ENCODE results near the gene VTI1A.
"Not testable (repeated sequence)": the region's sequence is repeated elsewhere in the genome, so short reads cannot be mapped to it uniquely, and the experiment has no call there.

The VTI1A gene

GRCh38 chr10:112454910-112455779 is 8.1 kb downstream of the VTI1A start:
- no peak for DNase-seq (ENCODE audit: low read depth)

- DNase-seq (ENCODE audit: low read depth), result no peak
Measured at GRCh38 chr10:112456533-112456932, 9.5 kb downstream of the VTI1A start.

DNA sequence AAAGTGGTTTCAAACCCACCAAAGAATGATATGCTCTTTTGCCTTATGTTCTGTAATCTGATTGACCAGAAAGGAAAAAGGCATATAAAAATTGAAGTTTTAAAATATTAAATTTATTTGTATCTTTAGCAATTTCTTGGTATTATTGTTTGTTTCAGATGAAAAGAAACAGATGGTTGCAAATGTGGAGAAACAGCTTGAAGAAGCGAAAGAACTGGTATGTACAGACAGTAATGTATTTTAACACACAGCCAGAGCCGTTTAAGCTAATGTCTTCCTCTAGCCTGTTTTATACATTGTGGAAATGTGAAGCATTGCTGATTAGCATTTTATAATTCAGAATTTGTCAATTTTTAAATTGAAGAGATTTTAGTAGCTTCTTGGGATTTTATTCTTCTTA is 13.4 kb downstream of the VTI1A start:
- DNase-seq (ENCODE audit: low read depth), result no peak

DNA sequence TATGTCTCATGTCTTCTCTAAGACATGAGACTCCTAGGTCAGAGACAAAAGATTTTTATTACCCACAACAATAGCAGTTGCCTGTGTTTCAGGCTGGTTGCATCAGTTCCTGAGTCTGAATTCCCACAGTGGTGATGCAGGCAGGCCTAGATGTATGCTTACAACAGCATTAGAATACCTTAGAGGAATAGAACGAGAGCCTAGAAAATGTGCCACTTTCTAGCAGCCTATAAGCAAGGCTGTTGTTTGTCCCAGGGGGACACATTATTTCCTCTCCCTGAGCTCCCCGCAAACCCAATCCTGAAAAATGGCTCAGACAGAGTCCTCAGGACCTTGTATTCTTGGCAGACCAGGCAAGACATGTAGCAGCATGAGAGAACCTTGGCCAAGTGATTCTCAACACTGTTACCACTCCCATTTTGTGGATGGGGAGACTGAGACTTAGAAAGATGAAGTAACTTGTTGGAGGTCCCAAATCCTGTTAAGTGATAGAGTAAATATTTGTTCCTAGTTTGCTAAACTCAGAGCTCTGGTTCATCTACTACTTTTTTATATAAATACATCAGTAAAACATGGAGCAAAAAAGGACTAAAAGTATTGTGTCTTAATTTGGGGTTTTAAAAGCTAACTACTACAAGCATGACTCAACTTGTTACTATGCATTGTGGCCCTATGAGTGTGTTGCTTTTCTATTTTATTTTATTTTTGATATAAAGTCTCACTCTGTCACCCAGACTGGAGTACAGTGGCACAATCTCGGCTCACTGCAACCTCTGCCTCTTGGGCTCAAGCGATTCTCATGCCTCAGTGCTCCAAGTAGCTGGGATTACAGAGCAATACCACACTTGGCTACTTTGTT is 14.2 kb downstream of the VTI1A start:
- DNase-seq (ENCODE audit: low read depth), result no peak

DNA sequence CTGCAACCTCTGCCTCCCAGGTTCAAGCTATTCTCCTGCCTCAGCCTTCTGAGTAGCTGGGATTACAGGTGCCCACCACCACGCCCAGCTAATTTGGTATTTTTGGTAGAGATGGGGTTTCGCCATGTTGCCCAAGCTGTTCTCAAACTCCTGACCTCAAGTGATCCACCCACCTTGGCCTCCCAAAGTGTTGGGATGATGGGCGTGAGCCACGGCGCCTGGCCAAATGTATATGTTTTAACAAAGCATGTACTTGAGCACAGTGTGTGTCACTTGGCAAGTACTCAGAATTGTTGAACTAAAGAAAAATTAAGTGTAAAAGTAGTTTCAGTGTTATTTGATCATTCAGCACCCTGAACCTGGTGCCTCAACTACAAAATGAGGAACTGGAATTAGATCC is 17.1 kb downstream of the VTI1A start:
- not testable (repeated sequence) for DNase-seq (ENCODE audit: low read depth)

DNA sequence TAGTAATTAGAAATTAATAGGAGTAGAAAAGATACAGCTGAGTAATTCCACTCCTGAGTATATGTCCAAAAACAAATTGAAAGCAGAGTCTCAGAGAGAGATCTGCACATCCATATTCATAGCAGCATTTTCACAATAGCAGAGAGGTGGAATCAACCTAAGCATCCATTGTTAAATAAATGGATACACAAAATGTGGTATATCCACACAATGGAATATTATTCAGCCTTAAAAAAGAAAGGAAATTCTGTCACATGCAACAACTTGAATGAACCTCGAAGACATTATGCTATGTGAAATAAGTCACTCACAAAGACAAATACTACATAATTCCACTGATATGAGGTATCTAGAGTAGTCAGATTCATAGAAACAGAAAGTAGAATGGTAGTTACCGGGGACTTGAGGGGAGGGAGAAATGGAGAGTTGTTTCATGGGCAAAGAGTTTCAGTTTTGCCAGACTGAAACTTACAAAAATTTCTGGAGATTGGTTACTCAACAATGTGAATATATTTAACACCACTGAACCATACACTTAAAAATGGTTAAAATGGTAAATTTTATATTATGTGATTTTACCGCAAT is 18.4 kb downstream of the VTI1A start:
- no peak for DNase-seq (ENCODE audit: low read depth)

DNA sequence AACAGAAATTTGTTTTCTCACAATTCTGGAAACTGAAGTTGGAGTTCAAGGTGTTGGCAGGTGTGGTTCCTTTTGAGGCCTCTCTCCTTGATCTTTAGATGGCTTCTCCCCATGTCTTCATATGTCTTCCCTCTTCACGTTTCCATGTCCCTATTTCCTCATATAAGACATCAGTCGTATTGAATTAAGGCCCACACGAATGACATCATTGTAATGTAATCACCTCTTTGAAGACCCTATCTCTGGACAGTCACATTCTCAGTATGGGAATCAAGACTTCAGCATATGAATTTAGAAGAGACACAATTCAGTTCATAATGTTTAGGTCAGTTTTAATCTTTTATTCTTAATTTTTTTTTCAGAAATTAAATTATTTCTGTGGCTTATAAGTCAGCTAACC is 19.8 kb downstream of the VTI1A start:
- no peak for DNase-seq (ENCODE audit: low read depth)

- no peak for DNase-seq (ENCODE audit: low read depth)
Measured at GRCh38 chr10:112467541-112468075, 20.6 kb downstream of the VTI1A start.

DNA sequence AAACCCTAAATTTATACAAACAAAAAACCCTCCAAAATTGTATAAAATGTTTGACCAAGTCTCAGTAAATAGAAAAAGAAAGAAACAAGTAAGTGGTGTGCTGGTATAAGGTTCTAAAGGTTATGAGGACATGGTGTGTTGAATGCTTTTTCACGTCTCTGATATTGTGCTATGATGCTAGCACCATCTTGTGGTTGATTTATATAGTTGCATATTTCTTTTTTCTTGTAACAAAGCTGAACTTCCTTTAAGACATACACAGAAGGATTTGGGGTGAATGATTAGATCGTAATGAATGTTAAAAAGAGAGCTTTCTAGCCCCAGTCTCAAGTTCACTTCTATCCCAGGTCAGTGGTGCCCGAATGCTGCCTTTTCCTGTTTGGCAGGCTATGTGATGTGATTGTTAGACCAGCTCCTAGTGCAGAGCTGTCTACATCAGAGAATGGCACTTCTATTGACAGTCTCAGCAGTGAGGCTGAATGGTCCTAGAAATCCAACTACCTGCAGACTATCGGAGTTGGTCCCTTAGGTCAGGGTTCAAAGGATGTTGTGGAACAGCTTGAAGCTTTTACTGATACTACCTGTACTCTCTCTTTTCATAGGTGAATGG is 25.0 kb downstream of the VTI1A start:
- DNase-seq (ENCODE audit: low read depth), result no peak

DNA sequence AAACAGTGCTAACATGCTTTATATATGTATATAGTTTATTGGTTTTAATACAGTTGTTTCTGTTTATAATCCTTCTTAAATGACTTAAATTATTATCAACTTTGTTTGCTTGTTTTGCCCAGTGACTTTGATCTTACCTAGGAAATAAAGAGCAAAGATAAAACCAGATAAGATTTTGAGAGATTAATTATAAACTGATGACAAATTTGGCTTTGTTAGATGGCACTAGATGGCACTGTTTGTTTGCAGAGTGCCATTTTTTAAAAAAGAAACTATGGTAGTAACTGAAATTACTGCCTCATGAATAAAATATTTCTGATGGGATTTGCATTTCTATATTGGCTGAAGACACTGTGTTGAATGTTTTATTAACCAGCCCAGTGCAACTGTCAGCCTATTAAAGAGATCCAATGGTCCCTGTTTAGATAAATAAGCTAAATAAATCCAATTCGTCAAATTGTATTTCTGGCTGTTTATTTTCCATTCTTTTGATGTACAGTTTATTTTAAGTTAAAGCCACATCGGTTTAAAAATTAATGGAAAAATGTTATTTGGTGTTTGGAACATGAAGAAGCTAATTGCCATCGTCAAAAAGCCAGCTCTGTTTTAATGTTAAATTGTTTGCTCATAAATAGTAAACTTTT is 28.7 kb downstream of the VTI1A start:
- DNase-seq (ENCODE audit: low read depth), result no peak

GRCh38 chr10:112481602-112482001 is 34.6 kb downstream of the VTI1A start:
- DNase-seq (ENCODE audit: low read depth), result no peak

- DNase-seq (ENCODE audit: low read depth), result no peak
Measured at GRCh38 chr10:112484399-112484798, 37.4 kb downstream of the VTI1A start.

- DNase-seq (ENCODE audit: low read depth), result no peak
Measured at GRCh38 chr10:112487964-112488363, 40.9 kb downstream of the VTI1A start.

- DNase-seq (ENCODE audit: low read depth), result no peak
Measured at GRCh38 chr10:112490545-112490944, 43.5 kb downstream of the VTI1A start.

DNA sequence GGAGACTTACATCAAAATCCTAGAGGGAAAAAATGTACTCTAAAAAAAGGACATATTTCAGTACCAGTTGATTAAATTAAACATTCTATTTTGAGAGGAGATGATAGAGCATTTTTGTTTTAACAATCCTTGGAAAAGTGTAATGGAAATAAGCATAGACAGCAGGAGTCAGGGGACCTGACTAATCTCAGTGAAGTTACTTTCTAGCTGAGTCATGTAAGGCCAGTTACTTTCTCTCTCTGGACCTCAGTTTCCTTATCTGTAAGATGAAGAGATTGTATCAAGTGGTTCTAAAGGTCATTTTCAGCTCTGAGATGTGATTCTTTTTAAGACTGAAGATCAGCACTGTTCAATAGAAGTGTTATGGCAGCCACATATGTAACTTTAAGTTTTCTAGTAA is 44.1 kb downstream of the VTI1A start:
- no peak for DNase-seq (ENCODE audit: low read depth)

GRCh38 chr10:112492736-112493135 is 45.7 kb downstream of the VTI1A start:
- DNase-seq (ENCODE audit: low read depth), result no peak

DNA sequence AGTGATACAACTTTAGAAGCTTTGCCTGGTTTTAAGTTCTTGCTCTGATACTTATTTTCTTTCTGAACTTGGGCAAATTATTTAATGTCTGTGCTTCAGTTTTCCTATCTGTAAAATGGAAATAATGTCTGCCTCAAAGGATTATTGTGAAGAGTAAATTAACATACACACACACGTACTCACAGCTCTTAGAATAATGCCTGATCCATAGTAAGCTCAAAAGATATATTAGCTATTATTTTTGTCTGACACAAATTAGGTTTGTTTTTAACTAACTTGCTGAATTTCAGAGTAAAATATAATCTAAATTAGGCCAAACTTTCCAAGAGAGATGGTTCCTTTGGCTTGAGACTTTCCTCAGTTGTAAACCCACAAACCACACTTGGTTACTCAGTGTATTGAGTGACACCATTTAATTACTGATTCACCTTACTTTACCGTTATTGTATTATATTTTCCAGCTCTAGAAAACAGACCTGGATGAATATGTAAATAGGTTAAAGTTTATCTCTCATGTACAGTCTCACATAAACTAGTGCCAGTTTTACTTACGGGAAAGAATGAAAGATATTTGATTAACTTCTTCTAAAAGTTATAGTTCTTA is 50.4 kb downstream of the VTI1A start:
- no peak for DNase-seq (ENCODE audit: low read depth)

GRCh38 chr10:112498806-112499205 is 51.8 kb downstream of the VTI1A start:
- no peak for DNase-seq (ENCODE audit: low read depth)

GRCh38 chr10:112499985-112500384 is 53.0 kb downstream of the VTI1A start:
- not testable (repeated sequence) for DNase-seq (ENCODE audit: low read depth)

DNA sequence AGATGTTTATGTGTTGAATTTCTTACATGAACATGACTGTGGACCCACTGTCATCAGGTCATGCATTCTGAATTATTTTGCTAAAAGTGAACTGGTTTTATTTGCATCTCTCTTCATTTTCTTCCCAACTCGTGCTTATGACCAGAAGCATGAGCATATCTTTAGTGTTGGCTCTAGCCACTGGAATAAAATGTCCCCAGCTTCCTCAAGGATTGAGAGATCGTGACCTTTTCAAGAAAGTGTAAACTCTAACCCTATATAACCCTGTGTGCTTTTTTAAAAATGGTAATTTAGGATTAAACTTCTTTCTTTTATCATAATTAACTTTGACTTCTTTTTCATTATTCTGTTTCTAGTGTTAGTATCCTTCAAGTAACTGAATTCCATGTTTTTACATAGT is 55.5 kb downstream of the VTI1A start:
- DNase-seq (ENCODE audit: low read depth), result no peak

DNA sequence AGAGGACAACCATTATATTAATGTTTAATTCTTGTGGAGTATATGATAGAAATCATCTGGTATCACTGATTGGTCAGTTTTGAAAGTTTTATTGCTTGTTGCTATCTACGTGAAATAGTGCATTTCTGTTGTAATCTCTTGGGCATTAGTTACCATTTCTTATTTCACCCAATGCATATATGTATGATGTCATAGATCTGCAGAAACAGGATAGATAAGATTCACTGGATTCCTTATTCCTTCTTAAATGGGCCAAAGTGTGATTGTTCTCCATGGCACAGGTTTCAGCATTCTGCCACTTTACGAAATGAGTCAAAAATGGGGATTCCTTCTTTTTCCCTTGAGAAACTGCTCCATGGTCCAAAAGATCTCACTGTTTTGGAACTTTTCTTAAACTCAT is 56.6 kb downstream of the VTI1A start:
- no peak for DNase-seq (ENCODE audit: low read depth)

All from activated T-helper 9 cell treated with anti-CD3 and anti-CD28 coated beads, Interleukin-2, amount 50 U/mL, for 16 hours (primary cell).